DMS53 treated with DMSO at 0.1 percent for 48 hours (cell line): ENCODE results near the gene ACSF3.
"Not testable (repeated sequence)": the region's sequence is repeated elsewhere in the genome, so short reads cannot be mapped to it uniquely, and the experiment has no call there.

Experiments
- DNase-seq: peaks from one replicate; lab custom pipeline; 2025; ENCODE audit not compliant: unreplicated experiment; lab: John Stamatoyannopoulos, UW

ACSF3 gene

DNA sequence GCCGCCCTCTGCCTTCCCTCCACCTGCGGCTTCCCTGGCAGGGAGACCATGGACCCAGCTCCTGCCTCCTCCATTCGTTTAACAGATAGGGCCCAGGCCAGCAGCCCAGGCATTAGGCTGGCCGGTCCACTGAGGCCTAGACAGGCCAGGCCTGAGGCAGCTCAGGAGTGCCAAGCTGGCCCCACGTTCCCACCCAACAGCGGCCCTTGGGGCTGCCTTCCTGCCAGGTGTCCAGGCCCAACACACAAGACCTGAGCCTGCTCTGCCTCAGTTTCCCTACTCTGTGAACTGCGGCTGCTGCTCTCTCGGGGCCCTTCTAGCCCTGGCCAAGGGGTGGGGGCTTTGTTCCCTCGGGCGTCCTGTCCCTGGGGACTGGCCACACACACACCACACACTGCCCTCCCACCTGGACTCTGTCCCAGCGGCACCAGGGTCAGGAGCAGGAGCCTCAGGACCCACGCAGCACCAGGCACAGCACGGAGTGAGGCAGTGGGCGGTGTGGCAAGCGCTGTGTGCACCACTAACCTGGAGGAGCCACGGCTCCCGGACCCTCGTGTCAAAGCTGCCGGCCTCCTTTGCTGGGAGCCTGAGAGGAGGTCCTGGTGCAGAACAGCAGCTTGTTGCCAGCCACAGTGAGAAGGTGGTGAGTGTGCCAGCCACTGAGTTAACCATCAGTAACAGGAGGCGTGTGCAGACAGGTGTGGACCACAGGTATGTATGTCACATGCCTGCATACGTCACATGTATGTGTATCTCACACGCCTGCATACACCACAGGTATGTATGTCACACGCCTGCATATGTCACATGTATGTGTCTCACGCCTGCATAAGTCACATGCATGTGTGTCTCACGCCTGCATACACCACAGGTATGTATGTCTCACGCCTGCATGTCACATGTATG, 63.3 kb downstream of the ACSF3 start:
- no peak for DNase-seq

GRCh38 chr16:89157778-89158177, 64.1 kb downstream of the ACSF3 start:
- DNase-seq: no peak

GRCh38 chr16:89159066-89159849, 65.6 kb downstream of the ACSF3 start:
- no peak for DNase-seq

DNA sequence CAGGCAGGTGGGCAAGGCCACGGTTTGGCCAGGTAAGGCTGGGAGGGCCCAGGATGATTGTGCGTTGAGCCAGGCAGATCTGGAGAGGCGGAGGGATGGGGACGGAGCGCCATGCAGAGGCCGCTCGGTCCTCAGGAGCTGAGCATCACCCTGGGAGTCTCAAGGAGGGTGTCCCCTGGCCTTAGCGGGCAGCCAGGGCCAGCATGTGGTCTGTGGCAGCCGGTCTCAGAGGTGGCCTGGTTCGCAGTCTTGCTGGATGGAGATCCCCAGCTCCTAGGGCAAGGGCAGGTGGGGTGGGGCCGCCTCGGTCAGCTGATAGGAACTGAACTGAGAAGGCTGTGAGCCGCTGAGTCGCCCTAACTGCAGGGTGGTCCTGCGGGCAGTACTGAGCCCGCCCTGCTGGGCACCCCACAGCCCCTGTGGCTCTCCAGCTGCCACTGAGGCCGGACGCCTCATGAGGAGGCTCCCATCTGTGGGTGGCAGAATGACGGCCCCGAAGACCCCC, 66.2 kb downstream of the ACSF3 start:
- DNase-seq: no peak

DNA sequence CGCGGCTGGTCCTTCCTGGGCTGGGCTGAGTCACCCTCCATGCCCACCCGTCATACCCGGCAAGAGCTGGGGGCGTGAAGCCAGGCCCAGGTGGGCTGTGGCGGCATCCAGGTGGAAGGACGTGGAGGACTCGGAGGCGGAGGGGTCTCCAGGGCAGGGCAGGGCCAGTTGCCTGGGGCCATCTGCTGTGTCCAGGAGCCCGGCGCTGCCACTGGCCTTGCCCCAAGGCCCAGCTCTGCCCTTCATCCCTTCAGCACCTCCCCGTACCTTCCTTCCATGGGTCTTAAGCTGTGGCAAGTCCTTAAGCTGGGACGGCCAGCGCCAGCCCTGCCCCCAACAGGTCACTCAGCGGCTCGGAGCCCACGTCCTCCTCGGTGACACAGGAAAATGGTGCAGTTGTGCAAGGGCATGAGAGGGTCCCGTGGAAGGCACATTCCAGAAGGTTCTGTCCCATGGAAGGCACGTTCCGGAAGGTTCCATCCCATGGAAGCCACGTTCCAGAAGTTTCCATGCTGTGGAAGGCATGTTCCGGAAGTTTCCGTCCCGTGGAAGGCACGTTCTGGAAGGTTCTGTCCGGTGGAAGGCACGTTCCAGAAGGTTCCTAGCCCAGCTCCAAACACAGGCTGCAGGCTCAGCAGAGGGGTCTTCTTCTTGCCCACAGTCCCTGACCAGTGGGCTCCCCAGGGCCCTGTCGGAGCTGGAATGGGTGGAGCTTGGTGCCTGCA, 67.5 kb downstream of the ACSF3 start:
- DNase-seq: no peak

- DNase-seq: no peak
These were observed 68.4 kb downstream of the ACSF3 start for GRCh38 chr16:89161763-89162713.

DNA sequence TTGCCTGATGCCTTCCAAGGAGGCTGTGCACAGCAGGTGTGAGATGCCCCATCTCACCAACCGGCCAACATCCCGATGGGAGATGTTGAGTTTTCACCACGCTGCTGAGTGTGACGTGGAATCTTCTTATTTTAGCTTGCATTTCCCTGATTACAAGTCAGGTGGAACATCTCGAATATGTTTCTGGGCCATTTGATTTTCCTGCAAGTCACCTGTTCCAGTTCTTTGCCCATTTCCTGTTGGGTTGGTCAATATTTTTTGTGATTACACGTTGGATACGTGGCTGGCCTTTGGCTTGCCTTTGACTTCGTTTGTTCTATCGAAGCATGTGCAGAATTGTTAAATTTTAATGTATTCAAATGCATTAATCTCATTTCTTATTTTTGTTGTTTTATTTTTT, 69.6 kb downstream of the ACSF3 start:
- no peak for DNase-seq

GRCh38 chr16:89164436-89164835, 70.8 kb downstream of the ACSF3 start:
- DNase-seq: no peak

- DNase-seq: no peak
These were observed 71.4 kb downstream of the ACSF3 start for GRCh38 chr16:89164847-89165680.

DNA sequence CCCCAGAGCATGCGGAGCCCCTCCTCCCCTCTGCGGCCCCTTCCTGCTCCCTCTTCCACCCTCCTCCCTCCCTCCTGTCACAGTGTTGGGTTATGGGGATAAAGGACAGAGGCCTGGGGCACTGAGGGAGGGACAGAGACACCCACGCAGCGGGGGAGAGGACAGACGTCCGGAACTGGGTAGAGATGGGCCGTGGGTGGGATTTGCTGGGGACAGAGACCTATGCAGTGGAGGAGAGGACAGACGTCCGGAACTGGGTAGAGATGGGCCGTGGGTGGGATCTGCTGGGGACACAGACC, 72.0 kb downstream of the ACSF3 start:
- DNase-seq: not testable (repeated sequence)

DNA sequence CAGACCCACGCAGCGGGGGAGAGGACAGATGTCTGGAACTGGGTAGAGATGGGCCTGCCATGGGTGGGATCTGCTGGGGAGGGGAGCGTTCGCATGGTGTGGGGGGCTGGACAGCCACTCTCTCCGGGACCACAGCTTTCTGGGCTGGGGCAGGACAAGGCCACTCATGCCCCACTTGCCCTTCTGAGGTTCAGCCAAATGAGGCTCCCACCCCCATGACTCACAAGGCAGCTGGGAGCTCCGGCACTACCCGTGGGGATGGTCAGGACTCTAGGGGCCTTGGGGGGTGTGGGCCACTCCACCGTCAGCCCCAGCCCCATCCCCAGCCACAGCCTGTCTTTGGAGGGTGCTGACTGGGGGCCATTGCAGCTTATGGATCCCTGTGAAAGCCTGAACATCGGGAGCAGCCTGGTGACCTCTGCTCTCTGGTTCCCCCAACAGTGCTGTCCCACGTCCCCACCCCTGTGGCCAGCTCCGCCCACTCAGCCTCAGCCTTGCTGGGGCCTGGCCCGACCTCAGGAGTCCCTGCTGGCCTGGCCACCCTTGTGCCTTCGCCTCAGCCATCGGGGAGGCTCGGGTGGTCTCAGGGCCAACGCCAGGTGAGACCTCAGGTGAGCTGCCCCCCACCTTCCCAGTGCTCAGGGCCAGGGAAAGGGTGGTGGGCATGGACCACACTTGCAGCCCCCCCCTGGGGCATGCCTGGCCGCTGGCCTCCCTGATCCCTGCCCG, 73.2 kb downstream of the ACSF3 start:
- no peak for DNase-seq

DNA sequence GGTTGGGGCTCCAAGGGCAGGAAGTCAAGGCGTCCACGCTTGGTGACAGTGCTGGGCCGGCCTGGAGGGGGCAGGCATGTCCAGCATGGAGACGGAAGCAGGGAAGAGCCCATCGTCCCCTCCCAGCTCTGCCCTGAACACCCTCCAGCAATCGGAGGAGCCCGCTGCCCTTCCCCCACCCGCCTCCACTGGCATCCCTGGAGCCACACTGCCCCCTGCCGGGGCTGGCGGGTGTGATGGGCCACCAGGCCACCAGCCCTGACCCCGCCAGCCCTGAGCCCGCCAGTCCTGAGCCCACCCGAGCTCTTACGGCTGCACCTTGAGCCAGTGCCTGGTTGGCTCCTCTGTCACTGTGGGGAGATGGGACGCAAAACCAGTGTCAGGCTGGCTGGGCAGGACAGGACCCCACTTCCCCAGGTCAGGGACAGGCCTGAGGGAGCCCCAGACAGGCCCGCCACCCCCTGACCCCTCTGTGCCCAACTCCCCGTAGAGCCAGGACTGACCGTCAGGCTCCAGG, 73.8 kb downstream of the ACSF3 start:
- DNase-seq: peak; percentile 51

- DNase-seq: no peak
These were observed 74.9 kb downstream of the ACSF3 start for GRCh38 chr16:89168381-89169189.

GRCh38 chr16:89169778-89170177, 76.1 kb downstream of the ACSF3 start:
- DNase-seq: no peak

- DNase-seq: peak; percentile 58
These were observed 76.9 kb downstream of the ACSF3 start for GRCh38 chr16:89170346-89171215.

- DNase-seq: peak; percentile 68
These were observed 77.8 kb downstream of the ACSF3 start, which contains the start of gene CDH15 for GRCh38 chr16:89171216-89172170. CDH15 (plus strand) TSS chr16:89171748; CDS start chr16:89171832, 84 bp downstream.
